ENCODE measurements around the gene WSB2. TPM values are rescaled to one million over a fixed set of nuclear protein-coding genes. Genes with fewer than 3 reads are reported as not detected.

The WSB2 gene
- total RNA-seq, 1 donor from 2014 or later = 46.0 TPM

DNA sequence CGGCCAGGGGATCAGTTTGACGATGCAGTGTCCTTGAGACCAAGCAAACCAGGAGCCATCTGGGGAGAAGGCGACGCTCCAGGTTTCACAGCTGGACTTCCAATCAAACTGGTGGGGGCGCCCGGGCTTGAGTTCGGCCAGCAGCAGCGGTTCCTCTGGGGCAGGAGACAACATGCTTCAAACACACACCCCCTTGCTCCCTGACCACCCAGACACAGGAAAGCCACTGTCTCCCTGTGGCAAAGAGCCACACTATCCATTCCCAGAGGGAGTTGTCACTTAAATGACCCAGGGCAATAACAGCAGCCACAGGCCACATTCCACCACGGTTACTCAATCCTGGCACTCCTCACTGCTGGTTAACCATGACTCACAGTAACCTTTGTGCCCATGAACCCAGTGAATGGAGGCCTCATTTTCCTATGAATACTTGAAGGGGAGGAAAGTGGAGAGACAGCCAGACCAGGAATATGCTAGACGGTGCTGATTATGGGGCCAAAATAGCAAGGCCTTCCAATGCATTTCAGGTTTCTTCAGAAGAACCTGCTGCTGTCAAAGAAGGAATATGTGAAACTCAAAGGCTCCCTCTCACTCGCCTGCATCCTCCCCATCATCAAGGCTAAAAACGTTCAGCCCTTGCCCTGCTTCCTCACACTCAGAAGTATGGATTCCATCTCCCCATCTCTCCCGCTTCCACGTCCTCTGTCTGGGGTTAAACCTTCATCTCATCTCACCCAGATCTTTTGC lies 8.5 kb downstream of the WSB2 start:
- DNase-seq (ENCODE audit: extremely low spot score, unreplicated experiment) = no peak
- no peaks in the 10 kb centered on the region for H3K27me3 Mint-ChIP-seq
- peak overlapping the region; percentile 21 for H3K27ac Mint-ChIP-seq
- H3K4me3 Mint-ChIP-seq = no peak overlapping the region
- peaks cover 14% of the 10 kb centered on the region for H3K4me1 Mint-ChIP-seq (ENCODE audit: unreplicated experiment)
- no peak for TF ChIP-seq CTCF (conservative IDR thresholded peaks at IDR 0.05)
- H3K9me3 Mint-ChIP-seq = peaks cover 5% of the 10 kb centered on the region
- peaks cover 24% of the 10 kb centered on the region for H3K36me3 Mint-ChIP-seq

GRCh38 chr12:118050972-118051910 lies 9.7 kb downstream of the WSB2 start:
- peaks cover 4% of the 10 kb centered on the region for H3K9me3 Mint-ChIP-seq
- DNase-seq (ENCODE audit: extremely low spot score, unreplicated experiment) = no peak
- peak overlapping the region; percentile 22 for H3K27ac Mint-ChIP-seq
- H3K27me3 Mint-ChIP-seq = no peaks in the 10 kb centered on the region
- H3K36me3 Mint-ChIP-seq = peaks cover 28% of the 10 kb centered on the region
- peak; percentile 53 for TF ChIP-seq CTCF (conservative IDR thresholded peaks at IDR 0.05)
- H3K4me3 Mint-ChIP-seq = no peak overlapping the region
- peaks cover 13% of the 10 kb centered on the region for H3K4me1 Mint-ChIP-seq (ENCODE audit: unreplicated experiment)

GRCh38 chr12:118046430-118046829 lies 14.5 kb downstream of the WSB2 start:
- H3K27ac Mint-ChIP-seq = no peak overlapping the region
- H3K4me1 Mint-ChIP-seq (ENCODE audit: unreplicated experiment) = no peaks in the 10 kb centered on the region
- H3K4me3 Mint-ChIP-seq = no peak overlapping the region
- DNase-seq (ENCODE audit: extremely low spot score, unreplicated experiment) = no peak
- H3K36me3 Mint-ChIP-seq = peaks cover 45% of the 10 kb centered on the region
- no peaks in the 10 kb centered on the region for H3K27me3 Mint-ChIP-seq
- no peak for TF ChIP-seq CTCF (conservative IDR thresholded peaks at IDR 0.05)
- no peaks in the 10 kb centered on the region for H3K9me3 Mint-ChIP-seq

- H3K4me1 Mint-ChIP-seq (ENCODE audit: unreplicated experiment) = no peaks in the 10 kb centered on the region
- peaks cover 41% of the 10 kb centered on the region for H3K36me3 Mint-ChIP-seq
- no peak overlapping the region for H3K27ac Mint-ChIP-seq
- H3K27me3 Mint-ChIP-seq = no peaks in the 10 kb centered on the region
- no peak overlapping the region for H3K4me3 Mint-ChIP-seq
- no peak for TF ChIP-seq CTCF (conservative IDR thresholded peaks at IDR 0.05)
- no peaks in the 10 kb centered on the region for H3K9me3 Mint-ChIP-seq
- DNase-seq (ENCODE audit: extremely low spot score, unreplicated experiment) = no peak
Observed at GRCh38 chr12:118044577-118044976, 16.4 kb downstream of the WSB2 start.

DNA sequence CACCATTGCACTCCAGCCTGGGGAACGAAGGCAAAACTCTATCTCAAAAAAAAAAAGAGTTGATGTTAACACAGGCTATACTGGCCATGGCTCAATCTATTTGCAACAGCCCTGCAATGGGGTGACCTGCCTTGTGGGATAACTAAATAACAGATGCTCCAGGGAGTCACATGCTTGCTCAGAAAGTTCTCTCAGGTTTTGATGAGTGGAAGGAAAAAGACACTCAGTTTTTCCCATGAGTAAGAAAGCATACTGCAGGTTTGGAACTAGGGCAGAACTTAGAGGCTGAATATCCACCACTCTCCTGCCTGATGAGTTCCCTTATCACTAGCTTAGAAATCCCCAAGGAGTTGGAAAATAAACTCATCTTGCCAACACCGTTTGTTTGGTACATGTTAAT lies 16.9 kb downstream of the WSB2 start:
- no peak for DNase-seq (ENCODE audit: extremely low spot score, unreplicated experiment)
- H3K9me3 Mint-ChIP-seq = no peaks in the 10 kb centered on the region
- no peaks in the 10 kb centered on the region for H3K27me3 Mint-ChIP-seq
- no peak overlapping the region for H3K27ac Mint-ChIP-seq
- no peaks in the 10 kb centered on the region for H3K4me1 Mint-ChIP-seq (ENCODE audit: unreplicated experiment)
- peaks cover 39% of the 10 kb centered on the region for H3K36me3 Mint-ChIP-seq
- TF ChIP-seq CTCF (conservative IDR thresholded peaks at IDR 0.05) = no peak
- H3K4me3 Mint-ChIP-seq = no peak overlapping the region

All from type B pancreatic cell (in vitro differentiated cells).